ENCODE results near the gene EIF2S3B.
"Not testable (repeated sequence)": the region's sequence is repeated elsewhere in the genome, so short reads cannot be mapped to it uniquely, and the experiment has no call there.

The EIF2S3B gene

DNA sequence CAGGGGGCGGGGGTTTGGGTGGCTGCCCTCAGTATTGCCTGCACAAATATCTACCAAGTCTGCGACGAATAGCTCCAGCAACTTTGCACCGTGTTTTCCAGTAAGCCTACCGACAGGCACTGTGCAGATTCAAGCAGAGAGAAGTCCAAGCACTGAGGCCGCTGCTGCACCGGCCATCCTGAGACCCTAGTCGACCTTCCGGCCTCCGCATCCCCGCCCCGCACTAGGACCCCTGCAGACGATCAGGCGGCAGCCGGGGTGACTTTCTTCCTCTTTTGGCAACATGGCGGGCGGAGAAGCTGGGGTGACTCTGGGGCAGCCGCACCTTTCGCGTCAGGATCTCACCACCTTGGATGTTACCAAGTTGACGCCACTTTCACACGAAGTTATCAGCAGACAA lies at the start of gene EIF2S3B:
Gene EIF2S3B (plus strand): TSS at position 271 of the 400 bp plus-strand sequence. CDS start 13 bp downstream, at position 284.
- Mint-ChIP-seq H3K27ac (peak within 1 kb of the TSS in 1 of 2 donors; percentile 29), H3K4me3 (no peak within 1 kb of the TSS), H3K9me3 (peaks cover 13% of the 10 kb centered on the region in 2 donors), H3K4me1 (peaks cover 21% of the 10 kb centered on the region), H3K27me3 (no peaks in the 10 kb centered on the region)
- ATAC-seq (no peak), DNase-seq (no peak)

DNA sequence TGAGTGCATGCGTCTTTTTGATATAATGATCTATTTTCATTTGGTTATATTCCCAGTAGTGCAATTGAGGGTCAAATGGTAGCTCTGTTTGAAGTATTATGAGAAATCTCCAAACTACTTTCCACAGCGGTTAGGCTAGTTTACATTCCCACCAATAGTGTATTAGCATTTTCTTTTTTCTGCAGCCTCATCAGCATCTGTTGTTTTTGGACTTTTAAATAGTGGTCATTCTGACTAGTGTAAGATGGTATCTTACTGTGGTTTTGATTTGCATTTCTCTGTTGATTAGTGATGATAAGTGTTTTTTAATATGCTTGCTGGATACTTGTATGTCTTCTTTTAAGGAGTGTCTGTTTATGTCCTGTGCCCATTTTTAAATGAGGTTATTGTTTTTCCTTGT lies 48.8 kb upstream of the EIF2S3B start:
- peaks cover 11% of the 10 kb centered on the region for H3K4me1 Mint-ChIP-seq
- H3K27me3 Mint-ChIP-seq = no peaks in the 10 kb centered on the region
- H3K4me3 Mint-ChIP-seq = no peak overlapping the region
- H3K27ac Mint-ChIP-seq = no peak overlapping the region
- ATAC-seq = no peak
- peaks cover 57 to 65% of the 10 kb centered on the region in 2 donors for H3K9me3 Mint-ChIP-seq
- DNase-seq = no peak

DNA sequence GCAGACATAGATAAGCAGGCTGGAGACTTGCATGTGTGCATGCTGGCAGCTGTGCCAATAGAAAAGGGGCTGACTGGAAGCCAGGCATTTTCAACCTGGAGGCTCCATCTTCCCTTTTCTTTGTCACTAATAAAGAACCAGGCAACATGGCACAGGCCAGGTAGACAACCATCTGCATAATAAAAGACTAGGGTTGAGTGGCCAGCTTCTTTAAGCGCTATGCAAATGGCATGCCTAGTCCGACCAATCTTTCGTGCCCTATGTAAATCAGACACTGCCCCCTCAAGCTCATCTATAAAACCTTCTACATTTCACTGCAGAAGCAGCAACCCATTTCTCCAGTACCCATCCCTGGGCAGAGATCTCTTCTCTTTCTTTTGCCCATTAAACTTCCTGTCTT lies 47.9 kb upstream of the EIF2S3B start:
- DNase-seq (no peak), ATAC-seq (no peak)
- peaks cover 66 to 74% of the 10 kb centered on the region in 2 donors for H3K9me3 Mint-ChIP-seq
- H3K27me3 Mint-ChIP-seq = no peaks in the 10 kb centered on the region
- H3K27ac Mint-ChIP-seq = no peak overlapping the region
- peaks cover 11% of the 10 kb centered on the region for H3K4me1 Mint-ChIP-seq
- no peak overlapping the region for H3K4me3 Mint-ChIP-seq

DNA sequence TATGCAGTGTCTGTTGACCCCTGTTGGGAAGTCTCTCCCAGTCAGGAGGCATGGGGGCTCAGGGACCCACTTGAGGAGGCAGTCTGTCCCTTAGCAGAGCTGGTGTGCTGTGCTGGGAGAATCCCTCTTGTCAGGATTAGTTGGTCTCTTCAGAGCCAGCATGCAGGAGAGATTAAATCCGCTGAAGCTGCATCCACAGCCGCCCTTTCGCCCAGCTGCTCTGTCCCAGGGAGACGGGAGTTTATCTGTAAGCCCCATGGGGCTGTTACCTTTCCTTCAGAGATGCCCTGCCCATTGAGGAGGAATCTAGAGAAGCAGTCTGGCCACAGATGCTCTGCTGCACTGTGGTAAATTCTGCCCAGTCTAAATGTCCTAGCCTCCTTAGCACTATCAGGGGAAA lies 39.4 kb upstream of the EIF2S3B start:
- Mint-ChIP-seq H3K9me3 (peaks cover 54 to 74% of the 10 kb centered on the region in 2 donors), H3K4me1 (peaks cover 19% of the 10 kb centered on the region), H3K27me3 (no peaks in the 10 kb centered on the region), H3K4me3 (no peak overlapping the region), H3K27ac (no peak overlapping the region)
- no peak for ATAC-seq
- no peak for DNase-seq

DNA sequence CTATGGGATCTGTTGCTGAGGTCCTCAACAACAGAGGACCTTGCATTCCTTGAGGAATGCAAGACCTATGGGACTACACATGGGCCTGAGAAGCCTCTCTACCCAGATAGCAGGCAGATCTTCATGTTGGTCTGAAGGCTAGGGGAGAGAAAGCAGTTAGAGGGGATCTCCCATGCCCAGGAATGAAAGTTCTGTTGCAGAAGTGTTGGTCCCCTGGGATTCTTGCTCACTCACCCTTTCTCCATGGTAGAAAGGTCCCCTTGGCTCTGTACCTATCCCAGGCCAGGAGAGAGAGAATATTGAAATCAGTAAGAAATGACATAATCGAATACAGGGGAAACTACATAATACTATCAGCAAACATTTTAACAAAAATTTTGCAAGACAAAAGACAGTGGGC lies 36.0 kb upstream of the EIF2S3B start:
- Mint-ChIP-seq H3K9me3 (peaks cover 40 to 52% of the 10 kb centered on the region in 2 donors), H3K4me1 (peaks cover 19% of the 10 kb centered on the region), H3K27me3 (no peaks in the 10 kb centered on the region), H3K4me3 (no peak overlapping the region), H3K27ac (no peak overlapping the region)
- ATAC-seq (no peak), DNase-seq (no peak)

DNA sequence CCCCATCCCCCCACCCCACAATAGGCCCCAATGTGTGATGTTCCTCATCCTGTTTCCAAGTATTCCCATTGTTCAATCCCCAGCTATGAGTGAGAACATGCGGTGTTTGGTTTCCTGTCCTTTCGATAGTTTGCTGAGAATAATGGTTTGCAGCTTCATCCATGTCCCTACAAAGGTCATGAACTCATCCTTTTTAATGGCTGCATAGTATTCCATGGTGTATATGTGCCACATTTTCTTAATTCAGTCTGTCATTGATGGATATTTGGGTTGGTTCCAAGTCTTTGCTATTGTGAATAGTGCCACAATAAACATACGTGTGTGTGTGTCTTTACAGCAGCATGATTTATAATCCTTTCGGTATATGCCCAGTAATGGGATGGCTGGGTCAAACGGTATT lies 32.9 kb upstream of the EIF2S3B start:
- H3K4me3 Mint-ChIP-seq, H3K27me3 Mint-ChIP-seq, DNase-seq, H3K27ac Mint-ChIP-seq, ATAC-seq: not testable (repeated sequence)
- H3K4me1 Mint-ChIP-seq = peaks cover 13% of the 10 kb centered on the region
- peaks cover 41 to 51% of the 10 kb centered on the region in 2 donors for H3K9me3 Mint-ChIP-seq

DNA sequence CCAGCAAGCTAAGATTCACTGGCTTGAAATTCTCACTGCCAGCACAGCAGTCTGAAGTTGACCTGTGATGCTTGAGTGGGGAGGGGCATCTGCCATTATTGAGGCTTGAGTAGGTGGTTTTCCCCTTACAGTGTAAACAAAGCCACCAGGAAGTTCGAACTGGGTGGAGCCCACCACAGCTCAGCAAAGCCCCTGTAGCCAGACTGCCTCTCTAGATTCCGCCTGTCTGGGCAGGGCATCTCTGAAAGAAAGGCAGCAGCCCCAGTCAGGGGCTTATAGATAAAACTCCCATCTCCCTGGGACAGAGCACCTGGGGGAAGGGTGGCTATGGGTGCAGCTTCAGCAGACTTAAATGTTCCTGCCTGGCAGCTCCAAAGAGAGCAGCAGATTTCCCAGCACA lies 23.8 kb upstream of the EIF2S3B start:
- peaks cover 18% of the 10 kb centered on the region for H3K4me1 Mint-ChIP-seq
- H3K27ac Mint-ChIP-seq, H3K27me3 Mint-ChIP-seq, ATAC-seq, DNase-seq: not testable (repeated sequence)
- H3K4me3 Mint-ChIP-seq = peak overlapping the region in 1 of 2 donors; percentile 45
- H3K9me3 Mint-ChIP-seq = peaks cover 34 to 40% of the 10 kb centered on the region in 2 donors

DNA sequence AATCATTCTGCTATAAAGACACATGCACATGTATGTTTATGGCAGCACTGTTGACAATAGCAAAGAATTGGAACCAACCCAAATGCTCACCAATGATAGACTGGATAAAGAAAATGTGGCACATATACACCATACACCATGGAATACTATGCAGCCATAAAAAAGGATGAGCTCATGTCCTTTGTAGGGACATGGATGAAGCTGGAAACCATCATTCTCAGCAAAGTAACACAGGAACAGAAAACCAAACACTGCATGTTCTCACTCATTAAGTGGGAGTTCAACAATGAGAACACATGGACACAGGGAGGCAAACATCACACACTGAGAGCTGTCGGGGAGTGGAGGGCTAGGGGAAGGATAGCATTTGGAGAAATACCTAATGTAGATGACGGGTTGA lies 18.4 kb upstream of the EIF2S3B start:
- H3K4me3 Mint-ChIP-seq, H3K27me3 Mint-ChIP-seq, DNase-seq, ATAC-seq, H3K27ac Mint-ChIP-seq: not testable (repeated sequence)
- Mint-ChIP-seq H3K4me1 (peaks cover 21% of the 10 kb centered on the region), H3K9me3 (peaks cover 38 to 47% of the 10 kb centered on the region in 2 donors)

DNA sequence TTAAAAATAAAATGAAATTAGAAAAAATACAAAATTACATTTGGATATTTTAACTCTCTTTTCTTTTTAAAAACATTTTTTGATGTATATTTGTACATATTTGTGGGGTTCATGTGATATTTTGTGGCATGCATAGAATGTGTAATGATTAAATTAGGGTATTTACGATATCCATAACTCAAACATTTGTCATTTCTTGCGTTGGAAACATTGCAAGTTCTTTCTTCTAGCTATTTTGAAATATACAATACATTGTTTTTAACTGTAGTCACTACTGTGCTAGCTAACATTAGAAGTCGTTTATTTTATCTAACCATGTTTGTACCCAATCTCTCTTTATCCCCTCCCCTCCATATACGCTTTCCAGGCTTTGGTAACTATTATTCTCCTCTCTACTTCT lies 13.9 kb upstream of the EIF2S3B start:
- no peak for ATAC-seq
- Mint-ChIP-seq H3K27ac (no peak overlapping the region), H3K27me3 (no peaks in the 10 kb centered on the region), H3K4me3 (no peak overlapping the region), H3K9me3 (peaks cover 19 to 37% of the 10 kb centered on the region in 2 donors), H3K4me1 (peaks cover 37% of the 10 kb centered on the region)
- DNase-seq = no peak

DNA sequence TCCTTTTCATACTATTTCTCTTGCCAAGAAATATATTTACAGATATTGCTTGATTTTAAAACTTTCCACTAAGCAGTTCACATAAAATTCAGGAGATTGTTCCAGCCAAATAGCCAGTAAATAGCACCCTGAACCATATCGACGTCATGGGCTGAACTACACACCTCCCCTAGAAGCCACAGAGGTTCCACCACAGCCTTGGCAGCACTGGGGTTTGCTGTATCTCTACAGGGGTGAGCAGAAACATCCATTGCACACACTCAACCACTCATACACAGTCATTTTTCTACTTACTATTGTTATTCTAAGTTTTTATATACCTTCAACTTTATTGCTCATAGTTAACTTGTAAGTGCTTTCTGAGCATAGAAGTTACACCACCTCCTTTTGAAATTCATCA lies 8.1 kb upstream of the EIF2S3B start:
- peak overlapping the region; percentile 67 to 71 for H3K4me3 Mint-ChIP-seq

DNA sequence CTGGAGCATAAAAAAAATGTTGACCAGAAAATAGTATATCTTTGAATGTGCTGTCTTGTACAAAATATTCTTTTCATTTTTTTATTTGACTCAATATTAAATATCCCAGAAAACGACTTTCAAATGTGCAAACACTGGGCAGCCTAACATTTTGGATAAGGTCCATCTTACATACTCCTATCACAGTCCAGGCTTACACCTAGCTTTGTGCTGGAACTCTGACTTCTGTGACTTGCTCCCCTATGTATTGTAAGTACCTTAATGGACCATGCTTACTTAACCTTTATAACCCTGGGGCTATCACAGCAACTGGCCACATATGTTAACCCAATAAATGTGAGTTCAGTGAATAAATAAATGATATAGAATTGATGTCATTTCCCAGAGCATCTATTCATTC lies 7.6 kb upstream of the EIF2S3B start:
- H3K4me1 Mint-ChIP-seq = peaks cover 61% of the 10 kb centered on the region
- H3K9me3 Mint-ChIP-seq = peaks cover 15 to 20% of the 10 kb centered on the region in 2 donors
- DNase-seq = no peak
- peak; percentile 17 for ATAC-seq
- peak overlapping the region; percentile 88 to 93 for H3K27ac Mint-ChIP-seq
- no peaks in the 10 kb centered on the region for H3K27me3 Mint-ChIP-seq
- peak overlapping the region; percentile 67 to 71 for H3K4me3 Mint-ChIP-seq

More for the DNA sequence above, 8.1 kb upstream of the EIF2S3B start:
- Mint-ChIP-seq H3K9me3 (peaks cover 12 to 20% of the 10 kb centered on the region in 2 donors), H3K4me1 (peaks cover 58% of the 10 kb centered on the region), H3K27me3 (no peaks in the 10 kb centered on the region), H3K27ac (peak overlapping the region; percentile 88 to 93)
- DNase-seq (peak; percentile 68 to 85), ATAC-seq (peak; percentile 100)

DNA sequence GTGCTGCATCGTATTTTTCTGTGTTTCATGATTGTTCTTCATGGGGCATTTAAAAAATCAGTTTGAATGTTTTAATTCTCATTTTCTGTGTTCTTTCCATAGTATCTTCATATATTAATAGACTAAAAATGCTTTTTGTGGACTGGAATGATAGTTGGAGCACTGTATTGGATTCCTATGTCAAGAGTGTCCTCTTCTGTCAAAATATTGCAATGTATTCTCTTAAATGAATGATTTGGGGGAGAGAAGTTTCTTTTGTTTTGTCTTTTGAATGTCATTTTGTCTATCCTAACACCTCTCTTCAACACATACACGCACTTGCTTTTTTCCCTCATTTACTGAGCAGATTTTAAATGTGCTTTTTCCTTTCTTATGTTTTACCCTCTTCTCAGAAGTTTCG lies 4.7 kb upstream of the EIF2S3B start:
- H3K4me1 Mint-ChIP-seq = peaks cover 51% of the 10 kb centered on the region
- H3K9me3 Mint-ChIP-seq = peaks cover 5 to 9% of the 10 kb centered on the region in 2 donors
- DNase-seq (no peak), ATAC-seq (no peak)
- peak overlapping the region; percentile 35 to 83 for H3K4me3 Mint-ChIP-seq
- H3K27me3 Mint-ChIP-seq = no peaks in the 10 kb centered on the region
- peak overlapping the region in 1 of 2 donors; percentile 84 for H3K27ac Mint-ChIP-seq

DNA sequence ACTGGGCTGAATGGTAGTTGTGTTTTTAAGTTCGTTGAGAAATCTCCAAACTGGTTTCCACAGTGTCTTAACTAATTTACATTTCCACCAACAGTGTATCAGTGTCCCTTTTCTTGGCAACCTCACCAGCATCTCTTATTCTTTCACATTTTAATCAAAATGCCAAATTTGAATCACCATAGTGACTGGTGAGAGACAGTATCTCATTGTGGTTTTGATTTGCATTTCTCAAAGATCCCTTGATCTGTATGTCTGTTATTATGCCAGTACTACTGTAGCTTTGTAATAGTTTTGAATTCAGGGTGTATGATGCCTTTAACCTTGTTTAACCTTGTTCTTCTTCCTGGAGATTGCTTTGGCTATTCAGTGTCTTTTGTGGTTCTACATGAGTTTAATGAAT lies 2.2 kb upstream of the EIF2S3B start:
- Mint-ChIP-seq H3K4me1 (peaks cover 37% of the 10 kb centered on the region), H3K4me3 (peak overlapping the region in 1 of 2 donors; percentile 28), H3K27ac (no peak overlapping the region), H3K9me3 (peaks cover 13% of the 10 kb centered on the region in 2 donors), H3K27me3 (no peaks in the 10 kb centered on the region)
- DNase-seq (no peak), ATAC-seq (peak; percentile 89)

DNA sequence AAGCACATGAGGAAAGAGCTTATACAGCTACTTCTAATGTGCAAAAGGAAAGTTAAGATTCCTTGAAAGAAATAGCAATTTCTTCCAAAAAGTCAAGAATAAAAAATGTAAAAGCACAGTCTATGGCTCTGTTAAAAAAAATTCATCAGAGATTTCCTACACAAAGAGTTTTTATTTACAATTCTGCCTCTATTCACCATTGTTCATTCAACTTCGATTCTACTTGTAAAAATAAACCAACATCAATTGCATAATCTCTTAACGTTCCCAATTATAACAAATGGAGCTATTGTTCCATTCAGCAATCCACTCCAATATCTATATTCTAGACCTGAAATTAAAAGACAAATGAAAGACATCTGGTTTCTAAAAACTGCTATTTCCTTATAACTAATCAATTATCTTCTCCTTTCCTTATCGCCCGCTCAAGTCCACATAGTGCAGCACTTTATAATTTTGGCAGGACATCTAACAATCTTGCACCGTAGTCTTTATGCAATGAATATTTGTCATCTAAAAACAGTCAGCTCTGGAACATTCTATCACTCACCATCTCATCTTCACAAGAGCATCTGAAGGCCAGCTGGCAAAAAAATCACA lies 6.2 kb downstream of the EIF2S3B start:
- DNase-seq (no peak), ATAC-seq (no peak)
- Mint-ChIP-seq H3K9me3 (peaks cover 0 to 4% of the 10 kb centered on the region in 2 donors), H3K27ac (no peak overlapping the region), H3K4me3 (no peak overlapping the region), H3K27me3 (no peaks in the 10 kb centered on the region), H3K4me1 (peaks cover 6% of the 10 kb centered on the region)

DNA sequence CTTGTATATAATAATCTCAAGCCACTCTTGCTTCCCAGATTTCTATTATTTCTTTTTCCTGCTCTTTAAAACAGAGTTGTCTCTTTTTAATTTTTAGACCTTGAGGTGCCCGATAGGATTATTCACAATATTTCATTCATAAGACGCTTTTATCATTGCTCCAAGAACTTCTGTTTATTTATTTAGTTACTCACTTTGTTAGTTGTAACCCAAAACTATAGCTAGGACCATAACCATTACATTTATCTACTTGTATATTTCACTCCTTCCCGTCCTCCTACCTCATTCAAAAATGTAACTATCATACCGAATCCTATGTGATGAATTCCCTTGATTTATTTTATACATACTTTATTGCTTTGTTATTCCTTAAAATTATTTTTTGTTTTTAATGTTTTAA lies 7.1 kb downstream of the EIF2S3B start:
- Mint-ChIP-seq H3K9me3 (peaks cover 0 to 4% of the 10 kb centered on the region in 2 donors), H3K27ac (no peak overlapping the region), H3K4me1 (peaks cover 6% of the 10 kb centered on the region), H3K4me3 (no peak overlapping the region), H3K27me3 (no peaks in the 10 kb centered on the region)
- DNase-seq = no peak
- ATAC-seq = no peak

DNA sequence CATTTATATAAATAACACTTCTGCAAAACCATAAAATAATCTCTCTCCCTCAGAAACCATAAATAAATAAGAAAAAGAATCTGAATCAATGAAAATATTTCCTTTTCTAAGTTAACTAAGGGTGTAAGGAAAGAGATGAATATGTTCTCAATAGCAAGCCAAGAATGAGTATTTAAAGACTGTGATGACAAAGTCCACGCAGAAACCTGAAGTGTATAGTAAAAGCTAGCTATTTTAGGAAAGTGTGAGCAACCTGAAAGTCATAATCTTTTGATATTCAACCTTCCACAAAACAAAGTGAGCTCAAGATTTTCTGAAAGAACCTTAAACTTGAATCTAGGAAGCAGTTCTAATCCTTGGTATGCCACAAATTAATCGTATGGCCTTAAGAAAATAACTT lies 15.9 kb downstream of the EIF2S3B start:
- DNase-seq = no peak
- Mint-ChIP-seq H3K9me3 (no peaks in the 10 kb centered on the region), H3K4me3 (peak overlapping the region in 1 of 2 donors; percentile 11), H3K27ac (no peak overlapping the region), H3K27me3 (no peaks in the 10 kb centered on the region), H3K4me1 (peaks cover 17% of the 10 kb centered on the region)
- ATAC-seq = peak; percentile 40

Data from stimulated activated naive CD8-positive, alpha-beta T cell treated with anti-CD3 and anti-CD28 coated beads, Interleukin-15, amount 100 ng/mL, for 72 hours (primary cell).